Measurements from ENCODE around the gene SCYGR4.

DNA sequence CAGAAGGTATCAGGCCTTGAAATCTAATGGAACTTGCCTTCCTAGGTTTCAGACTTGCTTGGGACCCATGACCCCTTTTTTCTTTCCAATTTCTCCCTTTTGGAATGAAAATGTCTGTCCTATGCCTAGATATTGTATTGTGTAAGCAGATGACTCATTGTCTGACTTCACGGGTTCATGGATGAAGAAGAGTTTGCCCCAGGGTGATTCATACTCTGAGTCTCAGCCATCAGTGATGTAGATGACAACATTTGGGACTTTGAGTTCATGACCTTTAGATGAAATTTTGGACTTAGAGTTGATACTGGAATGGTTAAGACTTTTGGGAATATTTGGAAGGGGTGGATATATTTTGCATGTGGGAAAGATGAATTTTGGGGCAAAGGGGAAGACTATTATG lies 38.2 kb downstream of the SCYGR4 start:
- TF ChIP-seq, protein P1, sequence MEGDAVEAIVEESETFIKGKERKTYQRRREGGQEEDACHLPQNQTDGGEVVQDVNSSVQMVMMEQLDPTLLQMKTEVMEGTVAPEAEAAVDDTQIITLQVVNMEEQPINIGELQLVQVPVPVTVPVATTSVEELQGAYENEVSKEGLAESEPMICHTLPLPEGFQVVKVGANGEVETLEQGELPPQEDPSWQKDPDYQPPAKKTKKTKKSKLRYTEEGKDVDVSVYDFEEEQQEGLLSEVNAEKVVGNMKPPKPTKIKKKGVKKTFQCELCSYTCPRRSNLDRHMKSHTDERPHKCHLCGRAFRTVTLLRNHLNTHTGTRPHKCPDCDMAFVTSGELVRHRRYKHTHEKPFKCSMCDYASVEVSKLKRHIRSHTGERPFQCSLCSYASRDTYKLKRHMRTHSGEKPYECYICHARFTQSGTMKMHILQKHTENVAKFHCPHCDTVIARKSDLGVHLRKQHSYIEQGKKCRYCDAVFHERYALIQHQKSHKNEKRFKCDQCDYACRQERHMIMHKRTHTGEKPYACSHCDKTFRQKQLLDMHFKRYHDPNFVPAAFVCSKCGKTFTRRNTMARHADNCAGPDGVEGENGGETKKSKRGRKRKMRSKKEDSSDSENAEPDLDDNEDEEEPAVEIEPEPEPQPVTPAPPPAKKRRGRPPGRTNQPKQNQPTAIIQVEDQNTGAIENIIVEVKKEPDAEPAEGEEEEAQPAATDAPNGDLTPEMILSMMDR (IDR thresholded peaks at IDR 0.05): no peak
- no peak for TF ChIP-seq POLR2A (IDR thresholded peaks at IDR 0.05)
- peak in 1 of 3 donors; percentile 24 for TF ChIP-seq POLR2AphosphoS5 (IDR thresholded peaks at IDR 0.05)
